Suprapubic skin (tissue), 4 donors: ENCODE results near the gene SCARB1. TPM values are rescaled to one million over a fixed set of nuclear protein-coding genes. Genes with fewer than 3 reads are reported as not detected.
A peak's percentile ranks its signal among the peaks of the same experiment; 100 is the strongest.

Source experiments
- DNase-seq, 2 donors: peaks; one replicate each; pipeline ENCODE4 v3.0.0-alpha.2; 2019; ENCODE audit warnings: low spot score in 2 of 2
- H3K27ac ChIP-seq: fragments of 200-600 bp; sonication (generic); one replicate; pipeline ENCODE4 v1.5.1; 2019
- H3K27me3 ChIP-seq: fragments of 200-600 bp; sonication (generic); one replicate; pipeline ENCODE4 v1.5.1; 2019
- H3K36me3 ChIP-seq: fragments of 200-600 bp; sonication (generic); one replicate; pipeline ENCODE4 v1.5.1; 2019
- H3K4me1 ChIP-seq: fragments of 200-600 bp; sonication (generic); one replicate; pipeline ENCODE4 v1.5.1; 2019
- H3K4me3 ChIP-seq: fragments of 200-600 bp; sonication (generic); one replicate; pipeline ENCODE4 v1.5.1; 2019; ENCODE audit warnings: mild to moderate bottlenecking
- H3K9me3 ChIP-seq: fragments of 200-600 bp; sonication (generic); one replicate; pipeline ENCODE4 v1.5.1; 2019
- EP300 ChIP-seq: sonication (generic); formaldehyde crosslinking; IDR thresholded peaks from one replicate; pipeline ENCODE4 v1.6.1; 2017; ENCODE audit warnings: antibody characterized with exemption
- POLR2A ChIP-seq, 2 donors: fragments of 450-650 bp; IDR thresholded peaks; one replicate each; pipeline ENCODE4 v1.6.1; 2017; ENCODE audit warnings: antibody characterized with exemption in 2 of 2, mild to moderate bottlenecking in 2 of 2, moderate library complexity in 2 of 2
- POLR2AphosphoS5 ChIP-seq, 3 donors: sonication (generic); formaldehyde crosslinking; IDR thresholded peaks; one replicate each; pipeline ENCODE4 v1.6.1; 2017; ENCODE audit warnings: antibody characterized with exemption in 3 of 3
- WGBS: methylation state at CpG from one replicate; pipeline ENCODE4 v1.1.5; 2018; 5-methylcytosine and 5-hydroxymethylcytosine counted together
- total RNA-seq, 4 donors: library from RNA; depleted of rRNA; stranded (reverse); fragments of >200 nt; gene quantifications; one replicate each; pipeline ENCODE4 v1.1.0, GENCODE V29; 2016
- TF ChIP-seq, protein P1 (sequence below), 2 donors: fragments of 200-600 bp in 1 of 2; fragments of 450-650 bp in 1 of 2; sonication (generic) in 1 of 2; IDR thresholded peaks; one replicate each; pipeline ENCODE4 v1.5.1; 2016 to 2019; ENCODE audit warnings: antibody characterized with exemption in 2 of 2, mild to moderate bottlenecking in 1 of 2, moderate library complexity in 1 of 2

The SCARB1 gene
- total RNA-seq, 4 donors from 2014 or later = 25.6 to 38.1 (median 29.0) TPM

GRCh38 chr12:124766727-124767065 lies 97.0 kb downstream of the SCARB1 start:
- Histone ChIP-seq H3K27ac (peak overlapping the region; percentile 69), H3K4me1 (peaks cover 27% of the 10 kb centered on the region), H3K4me3 (no peak overlapping the region), H3K27me3 (no peaks in the 10 kb centered on the region), H3K36me3 (no peaks in the 10 kb centered on the region), H3K9me3 (peaks cover 5% of the 10 kb centered on the region)
- no peak for DNase-seq
- TF ChIP-seq POLR2AphosphoS5 (IDR thresholded peaks at IDR 0.05) (no peak), EP300 (no peak), POLR2A (IDR thresholded peaks at IDR 0.05) (no peak)
- TF ChIP-seq, protein P1, sequence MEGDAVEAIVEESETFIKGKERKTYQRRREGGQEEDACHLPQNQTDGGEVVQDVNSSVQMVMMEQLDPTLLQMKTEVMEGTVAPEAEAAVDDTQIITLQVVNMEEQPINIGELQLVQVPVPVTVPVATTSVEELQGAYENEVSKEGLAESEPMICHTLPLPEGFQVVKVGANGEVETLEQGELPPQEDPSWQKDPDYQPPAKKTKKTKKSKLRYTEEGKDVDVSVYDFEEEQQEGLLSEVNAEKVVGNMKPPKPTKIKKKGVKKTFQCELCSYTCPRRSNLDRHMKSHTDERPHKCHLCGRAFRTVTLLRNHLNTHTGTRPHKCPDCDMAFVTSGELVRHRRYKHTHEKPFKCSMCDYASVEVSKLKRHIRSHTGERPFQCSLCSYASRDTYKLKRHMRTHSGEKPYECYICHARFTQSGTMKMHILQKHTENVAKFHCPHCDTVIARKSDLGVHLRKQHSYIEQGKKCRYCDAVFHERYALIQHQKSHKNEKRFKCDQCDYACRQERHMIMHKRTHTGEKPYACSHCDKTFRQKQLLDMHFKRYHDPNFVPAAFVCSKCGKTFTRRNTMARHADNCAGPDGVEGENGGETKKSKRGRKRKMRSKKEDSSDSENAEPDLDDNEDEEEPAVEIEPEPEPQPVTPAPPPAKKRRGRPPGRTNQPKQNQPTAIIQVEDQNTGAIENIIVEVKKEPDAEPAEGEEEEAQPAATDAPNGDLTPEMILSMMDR (IDR thresholded peaks at IDR 0.05) = no peak

DNA sequence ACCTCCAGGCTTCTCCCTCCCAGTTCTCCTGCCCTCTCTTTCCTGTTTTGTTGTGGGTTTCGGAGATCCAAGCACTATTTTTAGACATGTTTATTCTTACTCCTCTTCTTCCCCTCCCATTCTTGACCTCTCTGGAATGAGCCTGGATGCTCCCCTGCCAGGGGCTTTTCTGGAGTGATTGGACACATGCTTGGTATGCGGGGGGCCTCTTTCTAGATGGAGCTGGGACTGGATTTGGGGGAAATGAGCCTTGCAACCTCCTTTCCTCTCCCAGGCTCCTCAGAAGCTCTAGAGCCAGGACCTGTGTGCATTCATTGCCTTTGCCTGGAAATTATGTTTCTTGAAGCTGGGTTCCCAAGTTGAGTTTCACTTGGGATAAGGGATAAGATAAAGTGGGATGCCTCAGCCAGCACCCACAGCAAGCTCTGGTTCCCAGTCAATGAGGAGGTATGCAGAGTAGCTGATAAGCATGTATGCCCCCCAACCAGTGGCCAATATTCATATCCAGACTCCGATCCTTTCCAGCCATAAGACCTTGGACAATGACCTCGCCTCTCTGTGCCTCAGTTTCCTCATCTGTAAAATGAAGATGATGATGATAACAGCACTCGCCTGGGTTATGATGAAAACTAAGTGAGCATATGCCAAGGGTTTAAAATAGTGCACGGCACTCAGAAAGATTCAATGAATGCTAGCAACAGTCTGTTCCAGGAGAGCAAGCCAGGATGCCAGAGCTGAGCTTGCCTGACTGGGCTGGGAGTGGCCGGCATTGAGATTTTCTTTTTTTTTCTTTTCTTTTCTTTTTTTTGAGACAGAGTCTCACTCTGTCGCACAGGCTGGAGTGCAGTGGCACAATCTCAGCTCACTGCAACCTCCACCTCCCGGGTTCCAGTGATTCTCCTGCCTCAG lies 97.8 kb downstream of the SCARB1 start:
- no peaks in the 10 kb centered on the region for H3K36me3 ChIP-seq
- H3K27me3 ChIP-seq = no peaks in the 10 kb centered on the region
- WGBS = 39% methylated on average over 9 of the region's 9 CpGs
- no peak overlapping the region for H3K4me3 ChIP-seq
- TF ChIP-seq EP300 (no peak), POLR2AphosphoS5 (IDR thresholded peaks at IDR 0.05) (no peak)
- TF ChIP-seq, protein P1 (IDR thresholded peaks at IDR 0.05) = no peak
- peaks cover 23% of the 10 kb centered on the region for H3K4me1 ChIP-seq
- H3K27ac ChIP-seq = peak overlapping the region; percentile 69
- no peak for DNase-seq
- H3K9me3 ChIP-seq = peaks cover 5% of the 10 kb centered on the region

- no peak for DNase-seq
- TF ChIP-seq POLR2AphosphoS5 (IDR thresholded peaks at IDR 0.05) (peak; percentile 82 to 95 (median 84)), EP300 (no peak)
- TF ChIP-seq, protein P1 (IDR thresholded peaks at IDR 0.05) = no peak
- Histone ChIP-seq H3K36me3 (no peaks in the 10 kb centered on the region), H3K9me3 (peaks cover 5% of the 10 kb centered on the region), H3K4me3 (no peak overlapping the region), H3K4me1 (peaks cover 23% of the 10 kb centered on the region), H3K27ac (peak overlapping the region; percentile 69), H3K27me3 (no peaks in the 10 kb centered on the region)
- WGBS = 52% methylated on average over 2 of the region's 2 CpGs
Measured at GRCh38 chr12:124764870-124765580, 98.6 kb downstream of the SCARB1 start.

- Histone ChIP-seq H3K4me3 (no peak overlapping the region), H3K27me3 (no peaks in the 10 kb centered on the region), H3K36me3 (no peaks in the 10 kb centered on the region), H3K9me3 (peaks cover 5% of the 10 kb centered on the region), H3K27ac (peak overlapping the region; percentile 69), H3K4me1 (peaks cover 26% of the 10 kb centered on the region)
- no peak for DNase-seq
- WGBS = 68% methylated on average over 3 of the region's 3 CpGs
- TF ChIP-seq, protein P1 (IDR thresholded peaks at IDR 0.05) = peak; percentile 60 to 76
- no peak for TF ChIP-seq EP300
Measured at GRCh38 chr12:124764451-124764850, 99.2 kb downstream of the SCARB1 start.

DNA sequence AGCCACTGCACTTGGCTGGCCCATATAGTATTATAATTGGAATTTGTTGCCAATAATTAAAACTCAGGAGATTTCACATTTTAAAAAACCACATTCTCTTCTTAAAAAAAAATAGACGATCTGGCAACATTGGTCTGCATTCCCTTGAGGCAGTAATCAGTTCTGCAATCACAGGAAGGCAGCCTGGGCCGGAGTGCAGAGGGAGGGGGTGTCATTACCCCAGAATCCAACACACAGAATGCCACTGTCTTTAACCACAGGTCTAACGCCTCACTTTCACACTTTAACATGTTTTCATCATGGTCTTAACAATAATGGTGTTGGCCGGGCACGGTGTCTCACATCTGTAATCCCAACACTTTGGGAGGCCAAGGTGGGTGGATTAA lies 100.1 kb downstream of the SCARB1 start:
- no peak for DNase-seq
- WGBS = 64% methylated on average over 5 of the region's 5 CpGs
- H3K9me3 ChIP-seq = peaks cover 5% of the 10 kb centered on the region
- H3K4me1 ChIP-seq = peaks cover 35% of the 10 kb centered on the region
- no peak for TF ChIP-seq POLR2AphosphoS5 (IDR thresholded peaks at IDR 0.05)
- TF ChIP-seq EP300 = no peak
- no peak for TF ChIP-seq POLR2A (IDR thresholded peaks at IDR 0.05)
- TF ChIP-seq, protein P1 (IDR thresholded peaks at IDR 0.05) = no peak
- H3K36me3 ChIP-seq = no peaks in the 10 kb centered on the region
- H3K27me3 ChIP-seq = no peaks in the 10 kb centered on the region
- no peak overlapping the region for H3K4me3 ChIP-seq
- no peak overlapping the region for H3K27ac ChIP-seq
